ENCODE data around the gene HSPD1. TPM values are rescaled to one million over a fixed set of nuclear protein-coding genes. Genes with fewer than 3 reads are reported as not detected.

The HSPD1 gene
- total and polyA plus RNA-seq, 4 donors = 185 to 490 (median 287) TPM

GRCh38 chr2:197504000-197504399, 4.4 kb upstream of the HSPD1 start:
- no peak for DNase-seq (ENCODE audit: low spot score)
- Histone ChIP-seq H3K27ac (ENCODE audit: low read depth in 1 of 2, low read length in 2 of 2) (no peak overlapping the region), H3K36me3 (ENCODE audit: control insufficient read depth in 4 of 4, insufficient read depth in 3 of 4, low read depth in 1 of 4, low read length in 3 of 4) (peaks cover 0 to 14% (median 7%) of the 10 kb centered on the region in 4 donors), H3K4me3 (ENCODE audit: low read depth in 1 of 3, low read length in 3 of 3) (no peak overlapping the region), H3K4me1 (ENCODE audit: control insufficient read depth in 4 of 4, insufficient read depth in 4 of 4, low read length in 3 of 4) (peaks cover 0 to 3% (median under 1%) of the 10 kb centered on the region in 4 donors), H3K9me3 (ENCODE audit: control insufficient read depth in 4 of 4, low read length in 3 of 4) (no peaks in the 10 kb centered on the region), H3K9ac (ENCODE audit: low read depth in 1 of 2, low read length in 2 of 2) (no peak overlapping the region), H3K27me3 (ENCODE audit: control insufficient read depth in 4 of 4, insufficient read depth in 4 of 4, low read length in 3 of 4) (no peaks in the 10 kb centered on the region)
- 98% methylated on average over 2 of the region's 2 CpGs for WGBS
- TF ChIP-seq RXRA (IDR thresholded peaks at IDR 0.05) (no peak), TAF1 (conservative IDR thresholded peaks at IDR 0.05) (no peak), ZBTB33 (IDR thresholded peaks at IDR 0.05) (no peak), EGR1 (IDR thresholded peaks at IDR 0.05; ENCODE audit: low read depth in 2 of 2) (no peak), HNF4G (IDR thresholded peaks at IDR 0.05) (no peak), FOXA2 (IDR thresholded peaks at IDR 0.05) (no peak), GABPA (IDR thresholded peaks at IDR 0.05 in 1 of 2, conservative IDR thresholded peaks at IDR 0.05 in 1 of 2) (no peak), NR2F2 (IDR thresholded peaks at IDR 0.05) (no peak), JUND (IDR thresholded peaks at IDR 0.05) (no peak), REST (IDR thresholded peaks at IDR 0.05) (no peak), ATF3 (IDR thresholded peaks at IDR 0.05) (no peak), SP1 (IDR thresholded peaks at IDR 0.05) (no peak), HNF4A (conservative IDR thresholded peaks at IDR 0.05) (no peak), CTCF (IDR thresholded peaks at IDR 0.05; ENCODE audit: low read depth, low read length, missing input control) (no peak), RAD21 (IDR thresholded peaks at IDR 0.05) (no peak), MAX (IDR thresholded peaks at IDR 0.05) (no peak), FOXA1 (IDR thresholded peaks at IDR 0.05) (no peak), YY1 (IDR thresholded peaks at IDR 0.05) (no peak)
